Common myeloid progenitor, CD34-positive (primary cell): ENCODE results near the gene MINK1.

Source experiments
- CTCF ChIA-PET: fragments of 350-600 bp; sonication (Branson Sonifier 250); formaldehyde crosslinking; loops from one replicate; lab custom pipeline; 2021; ENCODE audit warnings: antibody characterized with exemption; lab: Charles Lee
- POLR2A ChIA-PET: fragments of 350-600 bp; sonication (Branson Sonifier 250); formaldehyde crosslinking; loops from one replicate; lab custom pipeline; 2021; ENCODE audit warnings: antibody characterized with exemption; lab: Charles Lee
- DNase-seq, 3 donors: peaks; one replicate each; pipeline versions ENCODE4 v3.0.0 to v3.0.0-alpha.2; 2013
- H3K27ac ChIP-seq, 2 experiments: 1 replicate in 1 of 2; 2 replicates in 1 of 2; pipeline ENCODE4 v1.7.0; 2013; ENCODE audit warnings: inconsistent platforms in 2 of 2, low read length in 2 of 2, mild to moderate bottlenecking in 2 of 2, low read depth in 1 of 2, moderate library complexity in 1 of 2; ENCODE audit not compliant: severe bottlenecking in 2 of 2, insufficient read depth in 1 of 2, poor library complexity in 1 of 2
- H3K27me3 ChIP-seq, 5 experiments: replicated peaks in 2 of 5; 1 replicate in 3 of 5; 2 replicates in 2 of 5; pipeline versions ENCODE4 v1.6.1 to v1.7.0; 2013; ENCODE audit warnings: low read length in 4 of 5, mild to moderate bottlenecking in 2 of 5, moderate library complexity in 2 of 5, inconsistent platforms in 1 of 5; ENCODE audit not compliant: insufficient read depth in 5 of 5, control insufficient read depth in 4 of 5
- H3K36me3 ChIP-seq, 4 experiments: 1 replicate in 2 of 4; 2 replicates in 2 of 4; pipeline versions ENCODE4 v1.6.1 to v1.7.0; 2013; ENCODE audit warnings: low read length in 3 of 4, control low read depth in 1 of 4, mild to moderate bottlenecking in 1 of 4; ENCODE audit not compliant: control insufficient read depth in 4 of 4, insufficient read depth in 4 of 4
- H3K4me1 ChIP-seq, 4 experiments: 1 replicate in 3 of 4; 2 replicates in 1 of 4; pipeline versions ENCODE4 v1.6.1 to v1.7.1; 2013; ENCODE audit warnings: low read length in 3 of 4, mild to moderate bottlenecking in 3 of 4, control low read depth in 1 of 4, inconsistent platforms in 1 of 4, moderate library complexity in 1 of 4; ENCODE audit not compliant: control insufficient read depth in 4 of 4, insufficient read depth in 4 of 4; ENCODE audit errors: control extremely low read depth in 1 of 4
- H3K4me3 ChIP-seq, 7 experiments: 1 replicate in 4 of 7; 2 replicates in 3 of 7; pipeline versions ENCODE4 v1.5.1 to v1.7.0; 2013; ENCODE audit warnings: mild to moderate bottlenecking in 7 of 7, low read length in 6 of 7, moderate library complexity in 6 of 7, inconsistent platforms in 2 of 7, low read depth in 2 of 7, control low read depth in 1 of 7; ENCODE audit not compliant: insufficient read depth in 4 of 7, control insufficient read depth in 1 of 7; ENCODE audit errors: extremely low read depth in 1 of 7
- H3K9me3 ChIP-seq, 5 experiments: 1 replicate in 4 of 5; 2 replicates in 1 of 5; pipeline versions ENCODE4 v1.6.1 to v1.7.1; 2013; ENCODE audit warnings: low read length in 4 of 5, mild to moderate bottlenecking in 2 of 5, inconsistent platforms in 1 of 5, low read depth in 1 of 5, moderate library complexity in 1 of 5; ENCODE audit not compliant: control insufficient read depth in 4 of 5, insufficient read depth in 2 of 5; ENCODE audit errors: control extremely low read depth in 1 of 5
- WGBS: methylation state at CpG from one replicate; pipeline ENCODE4 v1.1.5; 2013; ENCODE audit not compliant: insufficient coverage; 5-methylcytosine and 5-hydroxymethylcytosine counted together

MINK1 gene

DNA sequence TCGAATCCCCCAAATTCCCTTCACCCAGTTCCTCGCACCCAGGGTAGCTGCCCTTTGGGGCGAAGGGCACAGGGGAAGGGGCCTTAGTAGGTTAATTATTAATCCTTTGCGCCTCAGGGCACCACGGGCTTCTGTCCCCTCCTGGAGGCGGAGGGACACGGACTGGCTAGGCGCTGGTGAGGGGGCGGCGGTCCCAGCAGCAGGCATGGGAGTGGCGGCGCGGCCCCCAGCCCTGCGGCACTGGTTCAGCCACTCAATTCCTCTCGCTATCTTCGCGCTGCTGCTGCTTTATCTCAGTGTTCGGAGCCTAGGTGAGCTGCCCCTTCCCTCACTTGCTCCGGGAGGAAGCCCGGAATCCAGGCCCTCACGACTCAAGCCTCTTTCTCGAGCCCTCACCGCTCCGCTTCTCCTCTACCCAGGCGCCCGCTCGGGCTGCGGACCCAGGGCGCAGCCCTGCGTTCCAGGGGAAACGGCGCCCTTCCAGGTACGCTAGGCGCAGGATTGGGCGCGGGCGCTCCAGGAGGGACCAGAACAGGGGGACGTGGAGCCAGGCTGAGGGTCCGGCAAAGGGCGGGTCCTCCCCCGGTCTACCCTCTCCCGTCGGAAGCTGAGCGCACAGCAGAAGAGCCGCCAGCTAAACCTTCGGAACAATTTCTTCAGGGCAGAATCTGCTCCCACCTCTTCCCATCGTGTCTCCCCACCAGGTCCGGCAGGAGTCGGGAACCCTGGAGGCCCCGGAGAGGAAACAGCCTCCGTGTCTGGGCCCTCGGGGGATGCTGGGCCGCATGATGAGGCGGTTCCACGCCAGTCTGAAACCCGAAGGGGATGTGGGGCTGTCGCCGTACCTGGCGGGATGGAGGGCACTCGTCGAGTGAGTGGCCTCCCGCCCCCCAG, 44.1 kb upstream of the MINK1 start, which contains the start of gene GLTPD2:
GLTPD2 (plus strand) TSS at position 158 of the 894 bp plus-strand sequence; CDS start at position 206, 48 bp downstream.
- no peaks in the 10 kb centered on the region for H3K9me3 ChIP-seq
- 22% methylated on average over 41 of the region's 62 CpGs for WGBS
- H3K4me1 ChIP-seq, result peaks cover 0 to 39% (median 30%) of the 10 kb centered on the region in 4 experiments
- ChIA-PET CTCF (interaction anchor here (0.8 to 5.9 kb wide), 24 partner anchors 9 to 151 kb away, joined by 3 to 40 read pairs (median 4); partner anchors contain the start of genes MED11, RNF167 and SLC25A11), POLR2A (interaction anchor here (0.6 to 2.2 kb wide), 4 partner anchors 10 to 79 kb away, joined by 3 to 6 read pairs (median 4); partner anchors contain the start of genes ARRB2 and PLD2)
- peaks cover 2 to 60% (median 33%) of the 10 kb centered on the region in 5 experiments for H3K27me3 ChIP-seq
- peak within 1 kb of the TSS; percentile 8 to 80 (median 63) for H3K4me3 ChIP-seq
- no peak for DNase-seq
- H3K36me3 ChIP-seq, result no peaks in the 10 kb centered on the region
- no peak within 1 kb of the TSS for H3K27ac ChIP-seq

DNA sequence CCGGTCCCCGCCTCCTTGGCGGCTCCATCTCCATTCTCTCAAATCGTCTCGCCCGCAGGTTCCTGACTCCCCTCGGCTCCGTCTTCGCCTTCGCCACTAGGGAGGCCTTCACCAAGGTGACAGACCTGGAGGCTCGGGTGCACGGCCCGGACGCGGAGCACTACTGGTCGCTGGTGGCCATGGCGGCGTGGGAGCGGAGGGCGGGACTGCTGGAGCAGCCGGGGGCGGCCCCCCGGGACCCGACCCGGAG, 43.5 kb upstream of the MINK1 start:
- H3K9me3 ChIP-seq, result no peaks in the 10 kb centered on the region
- peak overlapping the region; percentile 8 to 80 (median 63) for H3K4me3 ChIP-seq
- DNase-seq, result no peak
- peaks cover 0 to 39% (median 30%) of the 10 kb centered on the region in 4 experiments for H3K4me1 ChIP-seq
- CTCF ChIA-PET, result interaction anchor here (0.9 to 5.9 kb wide), 23 partner anchors 9 to 150 kb away, joined by 3 to 40 read pairs (median 4); partner anchors contain the start of genes MED11, RNF167 and SLC25A11
- WGBS, result 0% methylated on average over 12 of the region's 25 CpGs
- no peak overlapping the region for H3K27ac ChIP-seq
- no peaks in the 10 kb centered on the region for H3K36me3 ChIP-seq
- peaks cover 0 to 55% (median 29%) of the 10 kb centered on the region in 5 experiments for H3K27me3 ChIP-seq
- POLR2A ChIA-PET, result interaction anchor here (0.6 to 2.2 kb wide), 4 partner anchors 10 to 80 kb away, joined by 3 to 6 read pairs (median 4); partner anchors contain the start of genes ARRB2 and PLD2

DNA sequence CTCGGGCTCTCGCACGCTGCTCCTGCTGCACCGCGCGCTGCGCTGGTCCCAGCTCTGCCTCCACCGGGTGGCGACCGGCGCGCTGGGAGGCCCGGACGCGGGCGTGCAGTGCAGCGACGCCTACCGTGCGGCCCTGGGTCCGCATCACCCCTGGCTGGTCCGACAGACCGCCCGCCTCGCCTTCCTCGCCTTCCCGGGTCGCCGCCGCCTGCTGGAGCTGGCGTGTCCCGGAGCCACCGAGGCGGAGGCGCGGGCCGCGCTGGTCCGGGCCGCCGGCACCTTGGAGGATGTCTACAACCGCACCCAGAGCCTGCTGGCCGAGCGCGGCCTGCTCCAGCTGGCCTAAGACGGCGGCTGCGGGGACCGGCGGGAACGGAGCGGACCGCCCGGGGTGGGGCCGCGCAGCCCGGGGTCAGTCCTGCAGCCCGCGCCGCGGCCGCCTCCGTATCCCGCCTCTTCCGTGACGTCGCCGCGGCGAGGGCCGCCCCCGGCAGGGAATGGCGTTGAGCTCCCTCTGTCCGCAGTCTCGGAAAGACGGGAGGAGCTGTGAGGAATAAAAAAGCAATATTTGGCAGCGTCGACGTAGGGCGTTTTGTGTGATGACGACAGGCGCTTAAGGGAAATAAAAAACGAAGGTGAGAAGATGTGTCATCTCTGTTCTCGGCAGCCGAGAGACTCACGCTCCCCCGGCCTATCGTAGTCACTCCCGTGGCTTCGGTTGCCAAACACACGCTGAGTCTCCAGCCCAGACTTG, 43.0 kb upstream of the MINK1 start:
- DNase-seq, result peak; percentile 80 to 83 (median 81)
- peak overlapping the region; percentile 33 to 80 (median 63) for H3K4me3 ChIP-seq
- POLR2A ChIA-PET, result interaction anchor here (0.6 to 2.2 kb wide), 4 partner anchors 9 to 80 kb away, joined by 3 to 6 read pairs (median 4); partner anchors contain the start of genes ARRB2 and PLD2
- CTCF ChIA-PET, result interaction anchor here (0.8 to 5.9 kb wide), 26 partner anchors 8 to 150 kb away, joined by 3 to 40 read pairs (median 4); partner anchors contain the start of genes C17orf107, MED11, PLD2 and RNF167
- peak overlapping the region in 1 of 2 experiments; percentile 38 for H3K27ac ChIP-seq
- H3K9me3 ChIP-seq, result no peaks in the 10 kb centered on the region
- under 1% methylated on average over 79 of the region's 91 CpGs for WGBS
- H3K4me1 ChIP-seq, result peaks cover 0 to 37% (median 29%) of the 10 kb centered on the region in 4 experiments
- no peaks in the 10 kb centered on the region for H3K36me3 ChIP-seq
- peaks cover 0 to 50% (median 28%) of the 10 kb centered on the region in 5 experiments for H3K27me3 ChIP-seq

DNA sequence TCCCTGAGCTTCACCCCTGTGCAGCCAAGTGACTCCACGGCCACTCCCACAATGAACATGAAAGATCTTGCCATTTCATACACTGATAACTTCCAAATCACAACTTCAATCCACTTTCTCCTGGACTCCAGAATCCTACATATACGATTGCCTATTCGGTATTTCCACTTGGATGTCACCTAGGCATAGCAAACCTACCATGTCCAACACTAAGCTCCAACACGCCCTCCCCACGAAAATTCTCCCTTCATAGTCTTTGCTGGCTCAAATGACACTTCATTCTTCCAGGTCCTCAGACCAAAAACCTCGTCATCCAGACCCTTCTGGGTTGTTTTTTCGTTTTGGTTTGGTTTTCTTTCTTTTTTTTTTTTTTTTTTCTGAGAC, 42.4 kb upstream of the MINK1 start:
- ChIA-PET POLR2A (interaction anchor here (1.3 to 2.2 kb wide), 2 partner anchors 16 to 81 kb away, joined by 3 to 6 read pairs; partner anchors contain the start of genes ARRB2 and PLD2), CTCF (interaction anchor here (0.8 to 5.9 kb wide), 18 partner anchors 9 to 109 kb away, joined by 3 to 40 read pairs (median 4); partner anchors contain the start of genes C17orf107, MED11 and PLD2)
- DNase-seq, result no peak
- 68% methylated on average over 3 of the region's 7 CpGs for WGBS
- no peaks in the 10 kb centered on the region for H3K36me3 ChIP-seq
- H3K9me3 ChIP-seq, result no peaks in the 10 kb centered on the region
- peaks cover 0 to 45% (median 25%) of the 10 kb centered on the region in 5 experiments for H3K27me3 ChIP-seq
- H3K27ac ChIP-seq, result peak overlapping the region in 1 of 2 experiments; percentile 38
- H3K4me1 ChIP-seq, result peaks cover 0 to 31% (median 25%) of the 10 kb centered on the region in 4 experiments
- H3K4me3 ChIP-seq, result peak overlapping the region in 6 of 7 experiments; percentile 33 to 80 (median 68)

DNA sequence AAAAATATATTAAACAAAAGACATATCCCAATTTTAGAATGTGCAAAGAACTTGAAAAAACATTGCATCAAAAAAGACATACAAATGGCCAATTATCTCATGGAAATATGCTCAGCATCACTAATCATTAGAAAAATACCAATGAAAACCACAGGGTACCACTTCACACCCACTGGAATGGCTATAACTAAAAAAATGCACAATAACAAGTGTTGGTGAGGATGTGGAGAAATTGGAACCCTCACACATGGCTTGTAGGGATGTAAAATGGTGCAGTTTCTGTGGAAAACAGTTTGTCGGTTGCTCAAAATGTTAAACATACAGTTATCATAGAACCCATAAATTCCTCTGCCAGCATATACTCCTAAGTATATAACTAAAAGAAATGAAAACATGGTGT, 38.0 kb upstream of the MINK1 start:
- POLR2A ChIA-PET, result no interaction called here
- no CpG with 5 or more reads among the region's 1 CpG for WGBS
- Histone ChIP-seq H3K36me3 (peaks cover 2 to 21% (median 17%) of the 10 kb centered on the region in 4 experiments), H3K4me1 (peaks cover 2 to 18% (median 11%) of the 10 kb centered on the region in 4 experiments), H3K27ac (no peak overlapping the region), H3K9me3 (no peaks in the 10 kb centered on the region), H3K27me3 (peaks cover 0 to 5% (median 3%) of the 10 kb centered on the region in 5 experiments), H3K4me3 (no peak overlapping the region)
- DNase-seq, result no peak
- CTCF ChIA-PET, result no interaction called here

DNA sequence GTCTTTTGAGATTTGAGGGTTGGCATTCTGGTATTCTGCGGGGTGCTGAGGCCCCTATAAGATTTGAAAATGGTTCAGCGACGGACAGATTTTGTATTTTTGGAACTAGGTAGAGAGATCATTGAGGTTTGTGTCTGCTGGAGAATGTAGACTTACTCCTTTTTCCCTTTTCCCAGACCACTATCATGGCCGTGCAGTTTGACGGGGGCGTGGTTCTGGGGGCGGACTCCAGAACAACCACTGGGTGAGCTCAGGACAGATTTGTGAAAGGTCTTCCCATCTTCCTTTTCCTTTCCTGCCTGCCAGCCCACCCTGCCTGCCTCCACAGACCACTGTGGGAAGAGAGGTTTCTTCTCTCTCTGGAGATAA, 36.6 kb upstream of the MINK1 start:
- ChIA-PET POLR2A (interaction anchor here (1.0 kb wide), 1 partner anchor 10 kb away, joined by 3 read pairs; no protein-coding TSS in a partner anchor), CTCF (interaction anchor here (2.1 kb wide), 1 partner anchor 10 kb away, joined by 14 read pairs; the partner anchor contains the start of gene PLD2)
- no CpG with 5 or more reads among the region's 7 CpGs for WGBS

More for the DNA sequence above, 36.6 kb upstream of the MINK1 start:
- Histone ChIP-seq H3K36me3 (peaks cover 2 to 21% (median 18%) of the 10 kb centered on the region in 4 experiments), H3K4me3 (peak overlapping the region; percentile 84 to 100 (median 96)), H3K9me3 (no peaks in the 10 kb centered on the region), H3K27me3 (peaks cover 0 to 5% (median 0%) of the 10 kb centered on the region in 5 experiments), H3K4me1 (peaks cover 2 to 12% (median 6%) of the 10 kb centered on the region in 4 experiments), H3K27ac (peak overlapping the region; percentile 84 to 87)
- peak in 1 of 3 donors; percentile 13 for DNase-seq
